GM19193 (cell line): ENCODE results near the gene HLA-DRA.

ENCODE experiments used
- POLR2A ChIP-seq: IDR thresholded peaks from 4 replicates; pipeline ENCODE4 v1.6.1; 2011; ENCODE audit not compliant: insufficient read depth, insufficient read length; ENCODE audit errors: extremely low read depth

The HLA-DRA gene

GRCh38 chr6:32416036-32416435 is 23.7 kb upstream of the HLA-DRA start:
- TF ChIP-seq POLR2A: no peak

DNA sequence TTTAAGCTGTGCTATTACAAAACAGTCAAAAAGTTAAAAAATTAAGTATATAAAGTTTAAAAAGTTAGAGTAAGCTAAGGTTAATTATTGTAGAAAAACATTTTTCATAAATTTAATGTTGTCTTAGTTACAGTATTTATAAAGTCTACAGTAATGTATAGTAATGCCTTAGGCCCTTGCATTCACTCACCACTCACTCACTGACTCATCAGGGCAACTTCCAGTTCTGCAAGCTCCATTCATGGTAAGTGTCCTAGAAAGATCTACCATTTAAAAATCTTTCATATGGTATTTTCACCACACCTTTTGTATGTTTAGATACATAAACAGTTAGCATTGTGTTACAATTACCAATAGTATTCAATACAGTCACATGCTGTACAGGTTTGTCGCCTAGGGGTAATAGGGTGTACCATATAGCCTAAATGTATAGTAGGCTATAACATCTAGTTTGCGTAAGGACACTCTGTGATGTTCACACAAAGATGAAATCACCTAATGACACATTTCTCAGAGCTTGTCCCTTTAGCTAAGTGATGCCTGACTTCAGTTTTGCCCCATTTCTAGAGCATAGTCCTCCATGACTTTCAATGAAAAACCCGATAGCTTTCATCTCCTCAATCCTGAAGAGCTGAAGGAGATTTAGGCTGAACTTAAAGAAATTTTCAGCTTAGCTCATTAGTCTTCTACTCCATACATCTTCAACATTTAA is 14.9 kb upstream of the HLA-DRA start:
- TF ChIP-seq POLR2A: no peak

DNA sequence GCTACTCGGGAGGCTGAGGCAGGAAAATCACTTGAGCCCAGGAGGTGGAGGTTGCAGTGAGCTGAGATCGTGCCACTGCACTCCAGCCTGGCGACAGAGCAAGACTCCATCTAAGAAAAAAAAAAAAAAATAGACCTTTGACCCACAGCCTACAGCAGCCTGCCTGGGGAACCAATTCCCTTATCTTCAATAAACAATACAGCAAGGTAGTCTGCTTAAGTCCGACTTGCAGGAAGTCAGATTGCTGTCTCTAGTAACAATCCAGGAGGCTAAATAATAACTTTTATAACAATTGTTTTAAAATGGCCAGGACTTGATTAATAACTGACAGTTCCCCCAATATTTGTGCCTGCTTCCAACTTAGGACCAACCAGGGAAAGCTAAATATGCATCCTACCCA is 13.3 kb upstream of the HLA-DRA start:
- TF ChIP-seq POLR2A: no peak

DNA sequence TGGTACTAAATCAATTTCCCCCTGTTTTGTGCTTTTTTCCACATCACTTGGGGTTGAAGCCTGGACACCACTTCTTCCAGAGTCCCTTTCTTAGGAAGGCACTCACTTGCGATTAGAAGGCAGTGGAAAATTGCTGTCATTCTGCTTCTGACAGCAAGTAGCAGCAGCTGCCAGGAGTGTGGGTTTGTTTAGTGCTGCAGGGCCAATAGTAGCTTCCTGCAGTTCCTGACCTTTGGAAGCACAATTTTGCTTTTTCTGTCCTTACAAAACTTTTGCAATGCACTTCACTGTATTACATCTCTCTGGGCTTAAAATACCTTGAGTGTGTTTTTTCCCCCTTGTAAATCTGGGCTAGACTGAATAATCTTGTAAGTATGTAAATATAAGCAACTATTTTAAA is 12.5 kb upstream of the HLA-DRA start:
- TF ChIP-seq POLR2A: no peak

DNA sequence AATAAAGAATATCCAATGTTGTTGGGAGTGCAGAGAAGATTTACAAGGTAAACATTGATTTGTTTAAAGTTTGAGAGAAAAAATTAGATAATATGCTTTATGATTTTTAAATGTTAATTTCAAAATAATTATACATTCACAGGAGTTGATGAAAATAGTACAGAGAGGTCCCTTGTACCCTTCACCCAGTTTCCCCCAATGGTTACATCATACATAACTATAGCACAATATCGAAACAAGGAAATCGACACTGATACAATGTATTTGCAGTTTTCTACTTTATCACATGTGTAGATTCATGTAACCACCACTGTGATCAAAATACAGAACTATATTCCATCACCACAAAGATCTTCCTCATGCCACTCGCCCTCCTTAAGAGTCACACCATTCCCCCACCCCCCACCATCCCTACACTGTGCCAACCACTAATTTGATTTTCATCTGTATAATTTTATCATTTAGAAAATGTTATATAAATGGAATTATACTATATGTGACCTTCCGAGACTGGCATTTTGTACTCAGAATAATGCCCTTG is 11.7 kb upstream of the HLA-DRA start:
- no peak for TF ChIP-seq POLR2A

DNA sequence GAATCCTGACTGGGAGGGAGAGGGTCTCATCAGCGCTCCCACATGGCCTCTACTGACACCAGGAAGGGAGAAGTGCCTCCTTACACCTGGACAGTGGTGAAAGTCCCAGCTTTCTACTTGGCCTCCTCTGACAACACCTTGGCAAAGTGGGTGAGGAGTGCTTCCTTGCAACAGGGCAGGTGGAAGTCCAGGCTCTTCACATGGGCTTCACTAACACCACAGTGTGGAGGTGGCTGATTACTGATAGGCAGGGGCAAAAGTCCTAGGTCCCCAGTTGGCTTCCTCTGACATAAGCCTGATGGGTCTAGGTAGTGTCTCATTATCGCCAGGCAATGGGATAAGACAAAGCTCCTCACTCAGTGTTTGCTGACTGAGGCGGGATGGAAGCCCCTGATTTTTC is 9.5 kb upstream of the HLA-DRA start:
- no peak for TF ChIP-seq POLR2A

DNA sequence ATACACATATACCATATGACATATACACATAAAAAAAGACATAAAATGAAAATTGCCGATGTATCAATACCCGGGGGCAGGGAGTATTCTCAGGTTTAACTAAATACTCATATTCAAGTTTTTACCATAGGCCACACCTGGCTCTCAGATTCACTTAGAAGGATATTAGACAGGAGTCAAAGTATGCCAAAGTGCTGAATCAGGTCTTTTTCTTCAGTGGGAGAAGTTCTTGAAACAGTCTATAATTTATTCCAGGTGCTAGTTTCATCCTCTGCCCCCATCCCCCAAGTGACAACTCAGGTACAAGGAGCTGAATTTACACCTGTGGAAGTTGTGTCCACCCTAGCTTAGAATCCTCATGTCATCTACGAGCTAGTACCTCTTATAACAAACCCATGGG is 8.5 kb upstream of the HLA-DRA start:
- TF ChIP-seq POLR2A: no peak

DNA sequence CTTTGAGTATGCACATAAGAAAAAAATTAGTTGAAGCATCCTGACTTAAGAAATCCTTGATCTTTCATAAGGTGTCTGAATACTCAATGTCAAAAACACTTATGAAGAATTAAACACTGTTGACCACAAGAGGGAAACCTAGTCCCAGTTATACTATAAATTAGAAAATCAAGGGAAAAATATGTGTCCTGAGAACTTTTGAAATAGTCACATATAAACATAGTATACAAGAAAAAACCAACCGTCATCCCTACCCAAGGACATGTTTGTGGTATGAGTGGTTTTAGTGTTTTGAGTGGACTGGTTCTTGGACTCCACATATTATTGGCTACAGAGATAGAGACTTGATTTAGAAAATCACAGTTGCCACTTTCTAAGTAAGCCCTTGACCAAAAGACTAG is 7.6 kb upstream of the HLA-DRA start:
- no peak for TF ChIP-seq POLR2A

DNA sequence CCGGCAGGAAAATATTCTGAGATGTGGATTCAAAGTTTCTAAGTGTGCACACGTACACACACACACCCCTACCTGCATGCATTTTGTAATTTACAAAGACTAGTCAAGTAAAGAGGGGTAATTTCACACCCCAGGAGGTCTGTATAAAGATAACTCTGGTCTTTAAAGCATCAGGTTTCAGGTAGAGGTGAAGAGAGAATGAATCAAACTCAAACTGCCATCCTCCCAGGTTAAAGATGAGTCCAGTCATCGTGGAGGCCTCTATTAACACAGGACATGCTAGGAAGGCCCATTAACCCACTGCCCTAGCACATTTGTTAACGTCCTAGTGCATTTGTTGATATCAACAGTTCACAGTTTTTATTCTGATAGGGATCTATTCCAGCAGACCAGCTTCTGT is 3.5 kb upstream of the HLA-DRA start:
- no peak for TF ChIP-seq POLR2A

DNA sequence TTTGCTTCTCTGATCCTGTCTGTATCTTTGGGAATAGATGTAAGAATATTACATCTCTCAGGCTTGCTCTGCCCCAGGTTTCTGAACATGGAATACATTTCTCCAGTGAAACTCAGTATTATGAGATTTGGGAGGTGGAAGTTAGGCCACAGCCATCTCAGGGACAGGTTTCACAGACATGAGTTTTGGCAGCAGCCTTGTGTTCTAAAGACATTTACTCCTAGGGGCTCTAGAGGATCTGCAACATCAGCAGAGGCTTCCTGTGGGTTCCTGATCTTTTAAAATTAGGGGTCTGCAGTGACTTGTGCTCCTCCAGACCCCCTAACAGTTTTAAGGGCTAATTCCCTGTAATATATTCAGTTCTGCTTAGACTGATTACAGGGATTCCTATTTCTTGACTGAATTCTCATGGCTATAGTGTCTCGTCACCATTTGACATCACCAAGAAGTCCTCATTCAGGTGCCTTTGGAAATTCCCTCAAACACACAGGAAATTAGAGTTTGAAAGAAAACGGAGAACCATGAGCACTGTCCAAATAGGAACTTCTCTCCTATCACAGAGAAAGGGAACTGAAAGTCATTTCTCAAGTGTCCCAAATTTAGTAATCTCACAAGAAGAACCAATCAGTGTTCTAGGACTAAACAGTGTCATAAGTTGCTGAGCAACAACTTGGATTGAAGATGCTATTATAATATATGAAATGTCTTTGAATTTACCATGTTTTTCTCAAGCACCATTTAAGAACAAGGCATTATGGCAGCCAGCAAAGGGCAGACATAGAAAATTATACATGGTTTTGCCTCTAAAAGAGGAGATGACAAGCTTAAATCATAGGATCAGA is 2.5 kb upstream of the HLA-DRA start:
- TF ChIP-seq POLR2A: no peak

DNA sequence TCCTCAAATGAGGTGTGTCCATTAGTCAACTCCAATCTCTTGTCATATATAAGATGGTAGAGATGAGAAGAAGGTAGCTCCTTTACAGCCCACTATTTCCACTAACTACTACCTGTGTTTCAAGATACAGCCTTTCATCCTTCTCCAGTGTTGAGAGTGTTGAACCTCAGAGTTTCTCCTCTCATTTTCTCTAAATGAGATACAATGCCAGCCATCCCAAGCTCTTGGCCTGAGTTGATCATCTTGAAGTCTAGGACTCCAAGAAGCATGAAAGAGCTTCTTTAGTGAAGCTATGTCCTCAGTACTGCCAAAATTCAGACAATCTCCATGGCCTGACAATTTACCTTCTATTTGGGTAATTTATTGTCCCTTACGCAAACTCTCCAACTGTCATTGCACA is 548 bp upstream of the HLA-DRA start:
- TF ChIP-seq POLR2A: no peak

DNA sequence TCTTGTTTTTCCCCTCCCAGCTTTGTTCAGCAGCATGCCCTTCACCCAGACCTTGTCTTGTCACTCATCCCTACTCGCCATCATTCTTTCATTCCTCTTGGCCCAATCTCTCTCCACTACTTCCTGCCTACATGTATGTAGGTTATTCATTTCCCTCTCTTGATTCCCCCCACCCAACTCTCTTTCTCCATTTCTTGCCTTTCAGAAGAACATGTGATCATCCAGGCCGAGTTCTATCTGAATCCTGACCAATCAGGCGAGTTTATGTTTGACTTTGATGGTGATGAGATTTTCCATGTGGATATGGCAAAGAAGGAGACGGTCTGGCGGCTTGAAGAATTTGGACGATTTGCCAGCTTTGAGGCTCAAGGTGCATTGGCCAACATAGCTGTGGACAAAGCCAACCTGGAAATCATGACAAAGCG is 2.6 kb downstream of the HLA-DRA start:
- TF ChIP-seq POLR2A: no peak

DNA sequence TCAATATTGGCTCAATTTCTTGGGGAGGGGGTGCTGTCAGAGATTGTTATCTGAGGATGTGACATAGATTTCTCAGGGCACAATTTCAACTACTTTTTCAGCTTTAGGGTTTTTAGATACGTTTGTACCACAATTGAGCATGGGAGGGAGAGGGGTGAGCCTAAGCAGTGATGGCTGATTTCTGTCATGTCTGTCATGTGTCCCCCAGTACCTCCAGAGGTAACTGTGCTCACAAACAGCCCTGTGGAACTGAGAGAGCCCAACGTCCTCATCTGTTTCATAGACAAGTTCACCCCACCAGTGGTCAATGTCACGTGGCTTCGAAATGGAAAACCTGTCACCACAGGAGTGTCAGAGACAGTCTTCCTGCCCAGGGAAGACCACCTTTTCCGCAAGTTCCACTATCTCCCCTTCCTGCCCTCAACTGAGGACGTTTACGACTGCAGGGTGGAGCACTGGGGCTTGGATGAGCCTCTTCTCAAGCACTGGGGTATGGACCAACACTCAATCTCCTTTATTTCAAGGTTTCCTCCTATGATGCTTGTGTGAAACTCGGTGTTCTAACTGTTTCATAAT is 3.4 kb downstream of the HLA-DRA start:
- TF ChIP-seq POLR2A: no peak

- TF ChIP-seq POLR2A: no peak
Observed at GRCh38 chr6:32444433-32444832, 4.7 kb downstream of the HLA-DRA start.

- peak; percentile 21 for TF ChIP-seq POLR2A
Observed at GRCh38 chr6:32445321-32445854, 5.7 kb downstream of the HLA-DRA start.
